OCI-LY1 (cell line): Measurements from ENCODE around the gene NEK1.

Source experiments
- EZH2 ChIP-seq: fragments of 200-600 bp; sonication (generic), shearing (Covaris generic); IDR thresholded peaks from 2 replicates; pipeline ENCODE4 v1.8.0; 2017; ENCODE audit warnings: borderline replicate concordance, mixed run types, mild to moderate bottlenecking, antibody characterized with exemption, low read length, moderate library complexity, mixed read lengths
- TF ChIP-seq, protein P1 (sequence below): fragments of 200-600 bp; sonication (generic), shearing (Covaris generic); IDR thresholded peaks from 2 replicates; pipeline ENCODE4 v1.5.1; 2017; ENCODE audit warnings: mild to moderate bottlenecking, antibody characterized with exemption, low read length, moderate library complexity, mixed read lengths

DNA sequence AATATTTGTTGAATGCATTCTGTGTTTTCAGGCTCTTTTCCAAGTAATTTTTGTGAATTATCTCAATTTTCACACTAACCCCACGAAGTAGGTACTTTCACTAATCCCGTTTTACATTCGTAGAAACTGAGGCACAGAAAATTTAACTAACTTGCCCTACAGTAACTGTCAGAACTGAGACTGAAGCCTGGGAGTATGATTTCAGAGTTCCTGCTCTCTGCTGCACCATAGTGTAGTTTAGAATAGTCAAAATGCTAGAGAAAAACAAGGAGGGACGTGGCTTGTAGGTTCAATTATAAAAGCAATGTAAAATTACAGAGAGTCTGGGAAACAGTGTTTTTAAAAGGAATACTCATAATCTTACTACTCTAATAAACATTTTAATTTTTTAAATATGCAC lies 10.2 kb upstream of the NEK1 start:
- TF ChIP-seq, protein P1, sequence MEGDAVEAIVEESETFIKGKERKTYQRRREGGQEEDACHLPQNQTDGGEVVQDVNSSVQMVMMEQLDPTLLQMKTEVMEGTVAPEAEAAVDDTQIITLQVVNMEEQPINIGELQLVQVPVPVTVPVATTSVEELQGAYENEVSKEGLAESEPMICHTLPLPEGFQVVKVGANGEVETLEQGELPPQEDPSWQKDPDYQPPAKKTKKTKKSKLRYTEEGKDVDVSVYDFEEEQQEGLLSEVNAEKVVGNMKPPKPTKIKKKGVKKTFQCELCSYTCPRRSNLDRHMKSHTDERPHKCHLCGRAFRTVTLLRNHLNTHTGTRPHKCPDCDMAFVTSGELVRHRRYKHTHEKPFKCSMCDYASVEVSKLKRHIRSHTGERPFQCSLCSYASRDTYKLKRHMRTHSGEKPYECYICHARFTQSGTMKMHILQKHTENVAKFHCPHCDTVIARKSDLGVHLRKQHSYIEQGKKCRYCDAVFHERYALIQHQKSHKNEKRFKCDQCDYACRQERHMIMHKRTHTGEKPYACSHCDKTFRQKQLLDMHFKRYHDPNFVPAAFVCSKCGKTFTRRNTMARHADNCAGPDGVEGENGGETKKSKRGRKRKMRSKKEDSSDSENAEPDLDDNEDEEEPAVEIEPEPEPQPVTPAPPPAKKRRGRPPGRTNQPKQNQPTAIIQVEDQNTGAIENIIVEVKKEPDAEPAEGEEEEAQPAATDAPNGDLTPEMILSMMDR, result no peak
- no peak for TF ChIP-seq EZH2
